Midbrain (tissue), 1 donor: ENCODE results near the gene TRPM8.

Experiments
- DNase-seq: peaks from one replicate; lab custom pipeline; 2025; lab: John Stamatoyannopoulos, UW

TRPM8 gene

GRCh38 chr2:234048049-234048448 lies 130.9 kb downstream of the TRPM8 start:
- no peak for DNase-seq

- DNase-seq = no peak
Measured at GRCh38 chr2:234050455-234051135, 133.4 kb downstream of the TRPM8 start, which contains the start of gene SPP2. TSS of gene SPP2 (plus strand) at chr2:234050702. CDS start at chr2:234050787, 85 bp downstream.

DNA sequence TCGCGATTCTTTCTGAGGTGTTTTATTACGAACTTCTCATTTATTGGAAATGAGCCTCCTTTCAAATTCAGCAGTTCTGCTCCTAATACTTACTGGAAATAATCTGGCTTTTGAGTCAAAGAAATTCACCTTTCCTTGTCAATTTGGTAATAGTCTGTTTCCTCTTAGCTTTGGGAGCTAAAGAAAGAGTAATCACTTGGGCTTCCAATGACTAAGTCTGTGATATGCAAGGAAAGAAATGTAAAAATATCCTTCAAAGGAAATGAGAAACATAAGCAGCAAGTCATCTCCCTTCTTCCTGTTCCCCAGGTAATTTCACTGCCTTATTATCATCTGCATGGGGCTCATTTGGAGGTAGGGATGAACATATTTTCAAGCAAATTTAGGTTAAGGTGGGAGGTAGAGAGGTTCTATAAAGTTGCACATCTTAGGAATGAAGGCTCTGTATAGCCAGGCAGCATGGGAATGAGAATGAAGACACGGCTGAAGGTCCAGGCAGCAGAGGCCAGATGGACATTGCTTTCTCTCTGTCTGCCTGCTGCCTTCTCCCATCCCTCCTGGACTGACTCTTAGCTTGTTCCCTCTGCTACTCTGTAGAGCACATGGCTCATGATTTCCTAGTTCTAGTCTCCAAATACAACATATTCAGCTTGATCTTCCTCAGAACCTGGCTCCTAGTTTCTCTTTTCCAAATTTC lies 134.3 kb downstream of the TRPM8 start:
- no peak for DNase-seq

GRCh38 chr2:234058881-234059280 lies 141.7 kb downstream of the TRPM8 start:
- DNase-seq = no peak

GRCh38 chr2:234060236-234060635 lies 143.1 kb downstream of the TRPM8 start:
- no peak for DNase-seq

- DNase-seq = no peak
Measured at GRCh38 chr2:234061624-234062257, 144.6 kb downstream of the TRPM8 start.

DNA sequence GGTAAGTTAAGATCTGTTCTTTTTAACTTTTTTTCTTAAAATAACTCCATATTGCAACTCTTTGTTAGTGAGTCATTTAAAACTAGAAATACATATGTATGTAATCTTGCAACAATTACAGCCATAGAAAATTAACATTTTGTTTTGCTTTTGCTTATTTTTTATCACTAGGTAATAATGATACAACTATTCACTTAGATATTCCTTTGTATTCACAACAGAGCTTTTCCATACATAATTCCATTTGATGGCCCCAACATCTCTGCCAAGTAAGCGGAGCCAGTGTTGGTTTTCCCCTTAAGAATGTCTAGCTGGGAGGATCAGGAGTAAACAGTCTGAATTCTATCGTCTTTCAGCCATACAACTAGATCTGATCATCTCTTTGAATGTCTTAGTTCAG lies 149.4 kb downstream of the TRPM8 start:
- DNase-seq = no peak
